GM20000 (cell line): ENCODE results near the gene NRCAM.

Source experiments
- DNase-seq: peaks from one replicate; pipeline ENCODE4 v3.0.0; 2012; ENCODE audit warnings: low spot score
- CTCF ChIP-seq: IDR thresholded peaks from 2 replicates; pipeline ENCODE4 v1.5.1; 2012; ENCODE audit warnings: mild to moderate bottlenecking, control low read depth; ENCODE audit errors: extremely low read depth, missing control alignments

Gene NRCAM

GRCh38 chr7:108108131-108108530 lies 348.1 kb downstream of the NRCAM start:
- no peak for DNase-seq
- no peak for TF ChIP-seq CTCF

GRCh38 chr7:108104324-108104723 lies 351.9 kb downstream of the NRCAM start:
- no peak for DNase-seq
- TF ChIP-seq CTCF, result no peak

GRCh38 chr7:108103558-108104298 lies 352.5 kb downstream of the NRCAM start:
- no peak for DNase-seq
- no peak for TF ChIP-seq CTCF

GRCh38 chr7:108102671-108103312 lies 353.4 kb downstream of the NRCAM start:
- DNase-seq, result no peak
- TF ChIP-seq CTCF, result no peak

- no peak for DNase-seq
- no peak for TF ChIP-seq CTCF
Measured at GRCh38 chr7:108101759-108102158, 354.5 kb downstream of the NRCAM start.

GRCh38 chr7:108099713-108100112 lies 356.5 kb downstream of the NRCAM start:
- no peak for TF ChIP-seq CTCF
- DNase-seq, result no peak

GRCh38 chr7:108097703-108098102 lies 358.5 kb downstream of the NRCAM start:
- no peak for DNase-seq
- TF ChIP-seq CTCF, result no peak
